SK-N-SH (cell line): ENCODE data around the gene MATN1.
A peak's percentile ranks its signal among the peaks of the same experiment; 100 is the strongest.

Experiments
- SMC3 ChIP-seq: IDR thresholded peaks from 2 replicates; pipeline ENCODE4 v1.6.1; 2012; ENCODE audit warnings: low read depth, low read length, improper control_type of control experiment
- YY1 ChIP-seq: IDR thresholded peaks from 2 replicates; pipeline ENCODE4 v1.4.0; 2012; ENCODE audit warnings: low read depth, mild to moderate bottlenecking
- TF ChIP-seq, protein P1 (sequence below): IDR thresholded peaks from 2 replicates; pipeline ENCODE4 v1.6.1; 2012; ENCODE audit warnings: mild to moderate bottlenecking, low read depth, low read length, moderate library complexity
- TF ChIP-seq, protein P2 (sequence below): IDR thresholded peaks from 2 replicates; pipeline ENCODE4 v1.4.0; 2012; ENCODE audit warnings: low read depth
- TF ChIP-seq, protein P3 (sequence below): fragments of 200-600 bp; sonication (generic); IDR thresholded peaks from 2 replicates; pipeline ENCODE4 v1.6.1; 2017; ENCODE audit warnings: antibody characterized with exemption, mild to moderate bottlenecking, moderate library complexity
- TF ChIP-seq, protein P4 (sequence below): IDR thresholded peaks from 2 replicates; pipeline ENCODE4; 2012

DNA sequence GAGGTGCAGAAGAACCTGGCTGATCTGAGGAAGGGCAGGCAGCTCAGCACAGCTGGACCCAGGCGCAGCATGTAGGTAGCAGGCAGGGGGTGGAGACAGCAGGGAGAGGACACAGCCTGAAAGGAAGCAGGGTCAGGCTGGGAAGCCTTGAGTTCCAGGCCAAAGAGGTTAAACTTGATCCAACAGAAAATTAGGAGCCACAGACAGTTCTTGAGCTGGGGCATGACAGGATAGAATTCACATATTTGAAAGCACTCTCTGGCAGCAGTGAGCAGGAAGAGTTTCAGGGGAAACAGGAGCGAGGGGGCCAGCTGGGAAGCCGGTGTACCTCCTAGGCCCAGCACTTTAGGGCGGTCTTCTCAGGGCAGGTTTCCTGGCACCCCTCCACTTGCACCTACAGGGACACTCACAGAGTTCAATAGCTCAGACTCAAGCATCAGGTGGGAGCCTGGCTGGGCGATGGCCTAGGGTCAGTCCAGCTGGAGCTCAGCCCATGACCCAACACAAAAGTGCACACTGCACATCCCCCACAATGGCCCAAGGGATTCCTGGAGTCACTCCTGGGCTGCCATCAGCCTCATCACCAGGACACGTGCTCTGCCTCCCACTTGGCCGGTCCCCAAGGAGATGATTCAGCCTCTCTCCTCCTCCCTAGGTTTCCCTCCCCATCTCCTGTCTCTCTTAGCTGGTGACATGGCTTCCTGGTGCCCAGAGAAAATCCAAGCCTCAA lies 22.7 kb downstream of the MATN1 start:
- TF ChIP-seq SMC3 (no peak), YY1 (no peak)
- TF ChIP-seq, protein P1, sequence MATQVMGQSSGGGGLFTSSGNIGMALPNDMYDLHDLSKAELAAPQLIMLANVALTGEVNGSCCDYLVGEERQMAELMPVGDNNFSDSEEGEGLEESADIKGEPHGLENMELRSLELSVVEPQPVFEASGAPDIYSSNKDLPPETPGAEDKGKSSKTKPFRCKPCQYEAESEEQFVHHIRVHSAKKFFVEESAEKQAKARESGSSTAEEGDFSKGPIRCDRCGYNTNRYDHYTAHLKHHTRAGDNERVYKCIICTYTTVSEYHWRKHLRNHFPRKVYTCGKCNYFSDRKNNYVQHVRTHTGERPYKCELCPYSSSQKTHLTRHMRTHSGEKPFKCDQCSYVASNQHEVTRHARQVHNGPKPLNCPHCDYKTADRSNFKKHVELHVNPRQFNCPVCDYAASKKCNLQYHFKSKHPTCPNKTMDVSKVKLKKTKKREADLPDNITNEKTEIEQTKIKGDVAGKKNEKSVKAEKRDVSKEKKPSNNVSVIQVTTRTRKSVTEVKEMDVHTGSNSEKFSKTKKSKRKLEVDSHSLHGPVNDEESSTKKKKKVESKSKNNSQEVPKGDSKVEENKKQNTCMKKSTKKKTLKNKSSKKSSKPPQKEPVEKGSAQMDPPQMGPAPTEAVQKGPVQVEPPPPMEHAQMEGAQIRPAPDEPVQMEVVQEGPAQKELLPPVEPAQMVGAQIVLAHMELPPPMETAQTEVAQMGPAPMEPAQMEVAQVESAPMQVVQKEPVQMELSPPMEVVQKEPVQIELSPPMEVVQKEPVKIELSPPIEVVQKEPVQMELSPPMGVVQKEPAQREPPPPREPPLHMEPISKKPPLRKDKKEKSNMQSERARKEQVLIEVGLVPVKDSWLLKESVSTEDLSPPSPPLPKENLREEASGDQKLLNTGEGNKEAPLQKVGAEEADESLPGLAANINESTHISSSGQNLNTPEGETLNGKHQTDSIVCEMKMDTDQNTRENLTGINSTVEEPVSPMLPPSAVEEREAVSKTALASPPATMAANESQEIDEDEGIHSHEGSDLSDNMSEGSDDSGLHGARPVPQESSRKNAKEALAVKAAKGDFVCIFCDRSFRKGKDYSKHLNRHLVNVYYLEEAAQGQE, result no peak
- TF ChIP-seq, protein P2, sequence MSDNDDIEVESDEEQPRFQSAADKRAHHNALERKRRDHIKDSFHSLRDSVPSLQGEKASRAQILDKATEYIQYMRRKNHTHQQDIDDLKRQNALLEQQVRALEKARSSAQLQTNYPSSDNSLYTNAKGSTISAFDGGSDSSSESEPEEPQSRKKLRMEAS, result peak; percentile 60; the same call in 1 of the 2 replicates
- TF ChIP-seq, protein P3, sequence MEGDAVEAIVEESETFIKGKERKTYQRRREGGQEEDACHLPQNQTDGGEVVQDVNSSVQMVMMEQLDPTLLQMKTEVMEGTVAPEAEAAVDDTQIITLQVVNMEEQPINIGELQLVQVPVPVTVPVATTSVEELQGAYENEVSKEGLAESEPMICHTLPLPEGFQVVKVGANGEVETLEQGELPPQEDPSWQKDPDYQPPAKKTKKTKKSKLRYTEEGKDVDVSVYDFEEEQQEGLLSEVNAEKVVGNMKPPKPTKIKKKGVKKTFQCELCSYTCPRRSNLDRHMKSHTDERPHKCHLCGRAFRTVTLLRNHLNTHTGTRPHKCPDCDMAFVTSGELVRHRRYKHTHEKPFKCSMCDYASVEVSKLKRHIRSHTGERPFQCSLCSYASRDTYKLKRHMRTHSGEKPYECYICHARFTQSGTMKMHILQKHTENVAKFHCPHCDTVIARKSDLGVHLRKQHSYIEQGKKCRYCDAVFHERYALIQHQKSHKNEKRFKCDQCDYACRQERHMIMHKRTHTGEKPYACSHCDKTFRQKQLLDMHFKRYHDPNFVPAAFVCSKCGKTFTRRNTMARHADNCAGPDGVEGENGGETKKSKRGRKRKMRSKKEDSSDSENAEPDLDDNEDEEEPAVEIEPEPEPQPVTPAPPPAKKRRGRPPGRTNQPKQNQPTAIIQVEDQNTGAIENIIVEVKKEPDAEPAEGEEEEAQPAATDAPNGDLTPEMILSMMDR, result no peak
- TF ChIP-seq, protein P4, sequence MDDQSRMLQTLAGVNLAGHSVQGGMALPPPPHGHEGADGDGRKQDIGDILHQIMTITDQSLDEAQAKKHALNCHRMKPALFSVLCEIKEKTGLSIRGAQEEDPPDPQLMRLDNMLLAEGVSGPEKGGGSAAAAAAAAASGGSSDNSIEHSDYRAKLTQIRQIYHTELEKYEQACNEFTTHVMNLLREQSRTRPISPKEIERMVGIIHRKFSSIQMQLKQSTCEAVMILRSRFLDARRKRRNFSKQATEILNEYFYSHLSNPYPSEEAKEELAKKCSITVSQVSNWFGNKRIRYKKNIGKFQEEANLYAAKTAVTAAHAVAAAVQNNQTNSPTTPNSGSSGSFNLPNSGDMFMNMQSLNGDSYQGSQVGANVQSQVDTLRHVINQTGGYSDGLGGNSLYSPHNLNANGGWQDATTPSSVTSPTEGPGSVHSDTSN, result no peak
